ENCODE data around the gene MYO1C. TPM values are rescaled to one million over a fixed set of nuclear protein-coding genes. Genes with fewer than 3 reads are reported as not detected.

Gene MYO1C
- total and polyA plus RNA-seq, 2 experiments from 2014 or later = 76.8 to 85.3 TPM

- Histone ChIP-seq H3K27me3 (no peaks in the 10 kb centered on the region), H3K4me1 (ENCODE audit: insufficient read depth) (no peaks in the 10 kb centered on the region), H3K4me3 (no peak overlapping the region), H4K20me1 (ENCODE audit: insufficient read depth, poor library complexity, severe bottlenecking) (no peaks in the 10 kb centered on the region), H3K79me2 (no peaks in the 10 kb centered on the region), H2AFZ (no peak overlapping the region), H3K9me2 (replicated peaks; ENCODE audit: insufficient read depth) (no peaks in the 10 kb centered on the region), H3K4me2 (no peak overlapping the region), H3K9me3 (ENCODE audit: low read depth) (no peaks in the 10 kb centered on the region), H3K36me3 (replicated peaks; ENCODE audit: insufficient read depth, low read depth) (no peaks in the 10 kb centered on the region), H3K27ac (no peak overlapping the region)
- 79% methylated on average over 11 of the region's 11 CpGs for WGBS (ENCODE audit: low lambda C conversion rate, missing lambda C conversion rate)
- DNase-seq (ENCODE audit: low spot score) = no peak
- TF ChIP-seq EZH2 (IDR thresholded peaks at IDR 0.05; ENCODE audit: borderline replicate concordance) (no peak), EZH2phosphoT487 (IDR thresholded peaks at IDR 0.05; ENCODE audit: low read depth, severe bottlenecking, unreplicated experiment) (no peak), CTCF (IDR thresholded peaks at IDR 0.05; ENCODE audit: poor library complexity) (no peak)
Observed at GRCh38 chr17:1473170-1473569, 19.3 kb downstream of the MYO1C start.

GRCh38 chr17:1471911-1472821 lies 20.3 kb downstream of the MYO1C start:
- H2AFZ ChIP-seq = no peak overlapping the region
- H3K36me3 ChIP-seq (replicated peaks; ENCODE audit: insufficient read depth, low read depth) = no peaks in the 10 kb centered on the region
- no peak for TF ChIP-seq EZH2phosphoT487 (IDR thresholded peaks at IDR 0.05; ENCODE audit: low read depth, severe bottlenecking, unreplicated experiment)
- no peak for TF ChIP-seq EZH2 (IDR thresholded peaks at IDR 0.05; ENCODE audit: borderline replicate concordance)
- TF ChIP-seq CTCF (IDR thresholded peaks at IDR 0.05; ENCODE audit: poor library complexity) = no peak
- no peak overlapping the region for H3K4me3 ChIP-seq
- H3K4me2 ChIP-seq = no peak overlapping the region
- no peak overlapping the region for H3K27ac ChIP-seq
- no peaks in the 10 kb centered on the region for H4K20me1 ChIP-seq (ENCODE audit: insufficient read depth, poor library complexity, severe bottlenecking)
- H3K9me3 ChIP-seq (ENCODE audit: low read depth) = no peaks in the 10 kb centered on the region
- no peaks in the 10 kb centered on the region for H3K27me3 ChIP-seq
- no peaks in the 10 kb centered on the region for H3K9me2 ChIP-seq (replicated peaks; ENCODE audit: insufficient read depth)
- no peak for DNase-seq (ENCODE audit: low spot score)
- H3K79me2 ChIP-seq = no peaks in the 10 kb centered on the region
- no peaks in the 10 kb centered on the region for H3K4me1 ChIP-seq (ENCODE audit: insufficient read depth)
- 94% methylated on average over 42 of the region's 42 CpGs for WGBS (ENCODE audit: low lambda C conversion rate, missing lambda C conversion rate)

DNA sequence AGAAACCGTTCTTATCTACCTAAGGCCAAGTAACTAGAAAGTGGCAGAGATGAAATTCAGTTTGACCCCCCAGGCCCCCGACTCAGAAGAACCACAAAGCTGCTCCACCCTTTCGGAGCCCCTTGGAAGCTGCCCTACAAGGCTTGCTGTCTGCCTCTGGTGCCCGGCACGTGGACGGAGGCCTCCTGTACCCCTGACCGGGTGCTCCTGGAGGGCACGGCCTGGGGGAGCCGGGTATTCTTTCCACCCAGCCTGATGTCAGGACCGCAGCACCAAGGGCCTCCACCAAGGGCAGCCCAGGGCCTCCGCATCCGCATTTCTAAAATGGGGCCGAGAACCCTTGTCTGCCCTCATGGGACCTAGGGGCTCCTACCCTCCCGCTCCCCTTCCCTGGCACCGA lies 21.0 kb downstream of the MYO1C start:
- H3K36me3 ChIP-seq (replicated peaks; ENCODE audit: insufficient read depth, low read depth) = no peaks in the 10 kb centered on the region
- 98% methylated on average over 15 of the region's 15 CpGs for WGBS (ENCODE audit: low lambda C conversion rate, missing lambda C conversion rate)

More for the DNA sequence above, 21.0 kb downstream of the MYO1C start:
- H3K27me3 ChIP-seq = no peaks in the 10 kb centered on the region
- no peak overlapping the region for H2AFZ ChIP-seq
- no peaks in the 10 kb centered on the region for H3K9me3 ChIP-seq (ENCODE audit: low read depth)
- H3K4me3 ChIP-seq = no peak overlapping the region
- no peak for DNase-seq (ENCODE audit: low spot score)
- no peaks in the 10 kb centered on the region for H3K4me1 ChIP-seq (ENCODE audit: insufficient read depth)
- H3K9me2 ChIP-seq (replicated peaks; ENCODE audit: insufficient read depth) = no peaks in the 10 kb centered on the region
- no peaks in the 10 kb centered on the region for H3K79me2 ChIP-seq
- H4K20me1 ChIP-seq (ENCODE audit: insufficient read depth, poor library complexity, severe bottlenecking) = no peaks in the 10 kb centered on the region
- TF ChIP-seq EZH2 (IDR thresholded peaks at IDR 0.05; ENCODE audit: borderline replicate concordance) (no peak), CTCF (IDR thresholded peaks at IDR 0.05; ENCODE audit: poor library complexity) (no peak), EZH2phosphoT487 (IDR thresholded peaks at IDR 0.05; ENCODE audit: low read depth, severe bottlenecking, unreplicated experiment) (no peak)
- no peak overlapping the region for H3K27ac ChIP-seq
- H3K4me2 ChIP-seq = no peak overlapping the region

Measured in hepatocyte (in vitro differentiated cells).